Measurements from ENCODE around the gene SYTL4.
"Not testable (repeated sequence)": the region's sequence is repeated elsewhere in the genome, so short reads cannot be mapped to it uniquely, and the experiment has no call there.

SYTL4 gene

DNA sequence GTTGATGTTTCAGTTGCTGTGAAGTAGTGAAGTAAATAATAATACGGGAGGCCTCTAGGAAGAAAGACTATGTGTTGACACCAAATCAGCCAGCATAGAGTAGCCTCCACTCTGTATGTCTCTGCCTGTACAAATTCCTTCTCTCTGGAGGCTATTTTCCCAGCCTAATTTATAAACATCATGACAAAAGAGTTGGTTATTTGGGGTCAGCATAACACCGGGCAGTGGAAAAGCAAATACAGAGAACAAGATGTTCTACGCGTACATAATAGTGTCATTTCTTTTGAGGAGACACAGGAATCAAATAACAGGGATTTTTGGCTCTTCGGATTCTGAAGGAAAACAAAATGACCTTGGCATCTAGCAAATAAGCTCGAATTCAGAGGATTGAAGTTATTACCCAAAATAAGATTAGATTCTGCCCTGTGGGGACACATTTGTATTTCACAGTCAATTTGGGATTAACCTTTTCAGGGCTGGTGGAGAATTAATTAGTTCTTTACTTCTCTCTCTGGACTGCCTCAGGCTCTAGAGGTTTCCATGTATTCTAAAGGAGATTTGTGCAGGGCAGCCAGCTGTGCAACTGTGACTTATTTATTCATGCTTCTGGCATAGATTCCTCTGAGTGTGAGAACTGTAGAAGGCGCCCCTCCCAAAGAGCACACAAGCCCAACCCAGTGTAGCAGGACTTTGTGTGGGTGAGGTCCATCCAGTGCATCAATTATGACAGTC lies 14.1 kb upstream of the SYTL4 start:
- DNase-seq (ENCODE audit: low read depth): peak; percentile 8
- TF ChIP-seq, protein P1, sequence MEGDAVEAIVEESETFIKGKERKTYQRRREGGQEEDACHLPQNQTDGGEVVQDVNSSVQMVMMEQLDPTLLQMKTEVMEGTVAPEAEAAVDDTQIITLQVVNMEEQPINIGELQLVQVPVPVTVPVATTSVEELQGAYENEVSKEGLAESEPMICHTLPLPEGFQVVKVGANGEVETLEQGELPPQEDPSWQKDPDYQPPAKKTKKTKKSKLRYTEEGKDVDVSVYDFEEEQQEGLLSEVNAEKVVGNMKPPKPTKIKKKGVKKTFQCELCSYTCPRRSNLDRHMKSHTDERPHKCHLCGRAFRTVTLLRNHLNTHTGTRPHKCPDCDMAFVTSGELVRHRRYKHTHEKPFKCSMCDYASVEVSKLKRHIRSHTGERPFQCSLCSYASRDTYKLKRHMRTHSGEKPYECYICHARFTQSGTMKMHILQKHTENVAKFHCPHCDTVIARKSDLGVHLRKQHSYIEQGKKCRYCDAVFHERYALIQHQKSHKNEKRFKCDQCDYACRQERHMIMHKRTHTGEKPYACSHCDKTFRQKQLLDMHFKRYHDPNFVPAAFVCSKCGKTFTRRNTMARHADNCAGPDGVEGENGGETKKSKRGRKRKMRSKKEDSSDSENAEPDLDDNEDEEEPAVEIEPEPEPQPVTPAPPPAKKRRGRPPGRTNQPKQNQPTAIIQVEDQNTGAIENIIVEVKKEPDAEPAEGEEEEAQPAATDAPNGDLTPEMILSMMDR (IDR thresholded peaks at IDR 0.05; ENCODE audit: insufficient read depth, low read depth, low read length, missing control alignments): no peak
- no peak overlapping the region for H3K4me3 ChIP-seq (ENCODE audit: low read length)

- no peak overlapping the region for H3K4me3 ChIP-seq (ENCODE audit: low read length)
- TF ChIP-seq, protein P1 (IDR thresholded peaks at IDR 0.05; ENCODE audit: insufficient read depth, low read depth, low read length, missing control alignments): no peak
- DNase-seq (ENCODE audit: low read depth): no peak
Observed at GRCh38 chrX:100745205-100745604, 13.3 kb upstream of the SYTL4 start.

DNA sequence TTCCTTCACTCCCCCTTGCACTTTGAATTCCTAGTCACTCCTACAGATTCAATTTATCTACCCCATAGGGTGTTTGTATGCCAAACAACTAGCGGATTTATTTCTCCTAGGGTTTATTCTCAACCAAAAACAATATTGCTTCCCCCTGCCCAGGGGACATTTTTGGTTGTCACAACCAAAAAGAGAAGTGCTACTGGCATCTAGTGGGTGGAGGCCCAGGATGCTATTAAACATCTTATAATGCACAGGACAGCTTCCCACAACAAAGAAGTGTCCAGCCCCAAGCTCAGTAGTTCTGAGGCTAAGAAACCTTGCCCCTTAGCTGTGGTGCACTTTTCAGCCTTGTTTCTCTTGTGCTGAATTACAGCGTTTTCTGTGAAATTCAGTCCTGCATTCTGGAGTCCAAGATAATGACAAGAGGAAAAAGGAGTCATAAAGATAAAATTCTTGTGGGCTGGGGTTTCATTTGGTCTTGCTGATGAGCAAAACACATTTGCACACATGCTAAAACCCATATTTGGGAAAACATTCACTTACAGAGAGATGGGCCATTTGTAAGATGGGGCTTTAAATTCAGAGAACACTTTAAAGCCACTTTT lies 11.2 kb upstream of the SYTL4 start:
- H3K4me3 ChIP-seq (ENCODE audit: low read length): no peak overlapping the region
- no peak for DNase-seq (ENCODE audit: low read depth)
- TF ChIP-seq, protein P1 (IDR thresholded peaks at IDR 0.05; ENCODE audit: insufficient read depth, low read depth, low read length, missing control alignments): no peak

- not testable (repeated sequence) for H3K4me3 ChIP-seq (ENCODE audit: low read length); DNase-seq (ENCODE audit: low read depth)
Observed at GRCh38 chrX:100724006-100724405, 7.9 kb downstream of the SYTL4 start.

- no peak for DNase-seq (ENCODE audit: low read depth)
- no peak overlapping the region for H3K4me3 ChIP-seq (ENCODE audit: low read length)
- TF ChIP-seq, protein P1 (IDR thresholded peaks at IDR 0.05; ENCODE audit: insufficient read depth, low read depth, low read length, missing control alignments): no peak
Observed at GRCh38 chrX:100721328-100721727, 10.6 kb downstream of the SYTL4 start.

DNA sequence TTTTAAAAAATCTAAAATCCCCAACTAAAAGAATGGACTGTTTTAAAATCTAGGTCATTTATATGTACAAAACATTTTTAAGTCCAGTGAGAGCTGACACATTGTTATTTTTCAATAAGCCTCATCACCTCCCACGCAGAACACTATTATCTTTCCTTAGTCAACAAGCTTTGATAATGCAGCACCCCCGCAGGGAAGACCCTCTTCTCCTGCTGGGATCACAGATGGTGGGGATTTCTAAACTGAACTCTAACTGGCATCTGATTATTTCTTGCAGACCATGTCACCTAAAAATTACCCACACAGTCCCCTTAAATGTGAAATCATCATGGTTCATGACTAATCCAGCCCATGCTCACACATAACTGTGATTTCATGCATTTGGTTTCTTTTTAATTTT lies 11.6 kb downstream of the SYTL4 start:
- DNase-seq (ENCODE audit: low read depth): no peak
- no peak overlapping the region for H3K4me3 ChIP-seq (ENCODE audit: low read length)
- TF ChIP-seq, protein P1 (IDR thresholded peaks at IDR 0.05; ENCODE audit: insufficient read depth, low read depth, low read length, missing control alignments): no peak

DNA sequence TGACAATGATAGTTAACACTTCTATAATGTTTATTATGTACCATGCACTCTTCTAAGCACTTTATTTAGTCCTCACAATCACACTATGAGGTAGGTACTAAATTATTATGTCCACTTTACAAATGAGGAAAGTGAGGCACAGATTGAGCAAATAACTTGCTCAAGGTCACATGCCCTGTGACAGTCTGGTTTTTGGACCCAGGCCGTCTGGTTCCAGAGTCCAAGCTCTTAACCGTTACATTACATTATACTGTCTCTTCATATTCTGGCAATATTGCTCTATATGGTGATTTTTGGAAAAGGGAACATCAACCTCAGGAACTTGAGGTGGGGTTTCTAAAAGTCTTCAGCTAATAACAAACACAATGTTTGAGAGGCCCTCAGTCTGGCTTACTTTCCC lies 12.8 kb downstream of the SYTL4 start:
- no peak overlapping the region for H3K4me3 ChIP-seq (ENCODE audit: low read length)
- DNase-seq (ENCODE audit: low read depth): no peak
- TF ChIP-seq, protein P1 (IDR thresholded peaks at IDR 0.05; ENCODE audit: insufficient read depth, low read depth, low read length, missing control alignments): no peak

Measured in epithelial cell of esophagus (primary cell).